PFSK-1 (cell line): ENCODE measurements around the gene CD163.

Source experiments
- FOXP2 ChIP-seq: optimal IDR thresholded peaks from 2 replicates; pipeline ENCODE3; 2011; ENCODE audit warnings: borderline replicate concordance, control low read depth, inconsistent platforms; ENCODE audit not compliant: insufficient read depth; ENCODE audit errors: extremely low read length, extremely low read depth
- POLR2AphosphoS5 ChIP-seq: IDR thresholded peaks from 2 replicates; pipeline ENCODE4 v1.6.1; 2012; ENCODE audit warnings: low read depth, mild to moderate bottlenecking, control low read depth, low read length, moderate library complexity
- REST ChIP-seq, 2 experiments: IDR thresholded peaks; 2 replicates each; pipeline versions ENCODE4 v1.6.1 to v1.8.0; 2011 to 2012; ENCODE audit warnings: low read depth in 2 of 2, low read length in 2 of 2, control low read depth in 1 of 2, inconsistent platforms in 1 of 2, mild to moderate bottlenecking in 1 of 2, moderate library complexity in 1 of 2; ENCODE audit not compliant: insufficient read depth in 1 of 2
- SIN3A ChIP-seq: IDR thresholded peaks from 2 replicates; pipeline ENCODE4 v1.6.1; 2012; ENCODE audit warnings: mild to moderate bottlenecking, low read length, moderate library complexity, borderline replicate concordance; ENCODE audit not compliant: insufficient read depth
- TAF1 ChIP-seq: IDR thresholded peaks from 2 replicates; pipeline ENCODE4 v1.6.1; 2012; ENCODE audit warnings: low read length, control low read depth, borderline replicate concordance; ENCODE audit not compliant: insufficient read depth

CD163 gene

GRCh38 chr12:7434670-7435069, 68.9 kb downstream of the CD163 start:
- TF ChIP-seq POLR2AphosphoS5 = no peak
- no peak for TF ChIP-seq SIN3A
- TF ChIP-seq REST (IDR thresholded peaks at IDR 0.05; ENCODE audit: insufficient read depth in 1 of 2, low read depth in 2 of 2, low read length in 2 of 2) = no peak
- no peak for TF ChIP-seq FOXP2
- no peak for TF ChIP-seq TAF1

- no peak for TF ChIP-seq REST (IDR thresholded peaks at IDR 0.05; ENCODE audit: insufficient read depth in 1 of 2, low read depth in 2 of 2, low read length in 2 of 2)
- TF ChIP-seq FOXP2 = no peak
- no peak for TF ChIP-seq POLR2AphosphoS5
- no peak for TF ChIP-seq TAF1
- no peak for TF ChIP-seq SIN3A
Measured at GRCh38 chr12:7433276-7433822, 70.2 kb downstream of the CD163 start.

- TF ChIP-seq TAF1 (no peak), POLR2AphosphoS5 (no peak), FOXP2 (no peak), REST (IDR thresholded peaks at IDR 0.05; ENCODE audit: insufficient read depth in 1 of 2, low read depth in 2 of 2, low read length in 2 of 2) (no peak), SIN3A (no peak)
Measured at GRCh38 chr12:7431993-7432685, 71.4 kb downstream of the CD163 start.
